ENCODE measurements around the gene KIAA1143.

The KIAA1143 gene

GRCh38 chr3:44771424-44772098 lies 10.1 kb upstream of the KIAA1143 start:
- Histone ChIP-seq H3K27me3 (ENCODE audit: low read length) (no peaks in the 10 kb centered on the region), H4K20me1 (ENCODE audit: low read depth, low read length) (no peaks in the 10 kb centered on the region), H3K27ac (ENCODE audit: low read depth, low read length) (no peak overlapping the region), H3F3A (ENCODE audit: insufficient read depth) (no peaks in the 10 kb centered on the region), H3K9me2 (replicated peaks; ENCODE audit: insufficient read depth, low read length) (no peaks in the 10 kb centered on the region), H3K9me3 (ENCODE audit: insufficient read depth, low read length) (peaks cover 27% of the 10 kb centered on the region), H3K4me2 (ENCODE audit: low read depth, low read length, poor library complexity, severe bottlenecking) (no peak overlapping the region), H3K9ac (ENCODE audit: low read length) (no peak overlapping the region), H3K4me3 (ENCODE audit: insufficient read depth, low read length, poor library complexity, severe bottlenecking) (no peak overlapping the region), H3K79me2 (ENCODE audit: insufficient read depth, low read length) (peaks cover 75% of the 10 kb centered on the region), H2AFZ (ENCODE audit: low read depth, low read length, severe bottlenecking) (no peak overlapping the region), H3K36me3 (ENCODE audit: low read length) (peaks cover 57% of the 10 kb centered on the region)
- no peak for TF ChIP-seq CTCF (IDR thresholded peaks at IDR 0.05; ENCODE audit: insufficient read depth, low read length, poor library complexity, severe bottlenecking)
- no peak for TF ChIP-seq EZH2phosphoT487 (conservative IDR thresholded peaks at IDR 0.05; ENCODE audit: low read length)

GRCh38 chr3:44764248-44764647 lies 2.8 kb upstream of the KIAA1143 start:
- peak overlapping the region; percentile 13 for H3K4me2 ChIP-seq (ENCODE audit: low read depth, low read length, poor library complexity, severe bottlenecking)
- no peaks in the 10 kb centered on the region for H4K20me1 ChIP-seq (ENCODE audit: low read depth, low read length)
- H2AFZ ChIP-seq (ENCODE audit: low read depth, low read length, severe bottlenecking) = no peak overlapping the region
- no peaks in the 10 kb centered on the region for H3K27me3 ChIP-seq (ENCODE audit: low read length)
- no peaks in the 10 kb centered on the region for H3K9me3 ChIP-seq (ENCODE audit: insufficient read depth, low read length)
- no peaks in the 10 kb centered on the region for H3F3A ChIP-seq (ENCODE audit: insufficient read depth)
- no peak overlapping the region for H3K27ac ChIP-seq (ENCODE audit: low read depth, low read length)
- H3K79me2 ChIP-seq (ENCODE audit: insufficient read depth, low read length) = peaks cover 89% of the 10 kb centered on the region
- H3K9me2 ChIP-seq (replicated peaks; ENCODE audit: insufficient read depth, low read length) = no peaks in the 10 kb centered on the region
- H3K36me3 ChIP-seq (ENCODE audit: low read length) = peaks cover 44% of the 10 kb centered on the region
- H3K9ac ChIP-seq (ENCODE audit: low read length) = no peak overlapping the region
- no peak for TF ChIP-seq EZH2phosphoT487 (conservative IDR thresholded peaks at IDR 0.05; ENCODE audit: low read length)
- no peak for TF ChIP-seq CTCF (IDR thresholded peaks at IDR 0.05; ENCODE audit: insufficient read depth, low read length, poor library complexity, severe bottlenecking)
- no peak overlapping the region for H3K4me3 ChIP-seq (ENCODE audit: insufficient read depth, low read length, poor library complexity, severe bottlenecking)

GRCh38 chr3:44762690-44763089 lies 1.3 kb upstream of the KIAA1143 start:
- no peaks in the 10 kb centered on the region for H3K27me3 ChIP-seq (ENCODE audit: low read length)
- no peaks in the 10 kb centered on the region for H3F3A ChIP-seq (ENCODE audit: insufficient read depth)
- peaks cover 43% of the 10 kb centered on the region for H3K36me3 ChIP-seq (ENCODE audit: low read length)
- H3K9me2 ChIP-seq (replicated peaks; ENCODE audit: insufficient read depth, low read length) = no peaks in the 10 kb centered on the region
- H3K27ac ChIP-seq (ENCODE audit: low read depth, low read length) = peak overlapping the region; percentile 56; the same call in 1 of the 2 replicates
- no peaks in the 10 kb centered on the region for H4K20me1 ChIP-seq (ENCODE audit: low read depth, low read length)
- peak overlapping the region; percentile 23 for H2AFZ ChIP-seq (ENCODE audit: low read depth, low read length, severe bottlenecking)
- H3K9me3 ChIP-seq (ENCODE audit: insufficient read depth, low read length) = no peaks in the 10 kb centered on the region
- H3K4me2 ChIP-seq (ENCODE audit: low read depth, low read length, poor library complexity, severe bottlenecking) = peak overlapping the region; percentile 75
- H3K9ac ChIP-seq (ENCODE audit: low read length) = peak overlapping the region; percentile 80
- TF ChIP-seq EZH2phosphoT487 (conservative IDR thresholded peaks at IDR 0.05; ENCODE audit: low read length) = no peak
- no peak for TF ChIP-seq CTCF (IDR thresholded peaks at IDR 0.05; ENCODE audit: insufficient read depth, low read length, poor library complexity, severe bottlenecking)
- peaks cover 87% of the 10 kb centered on the region for H3K79me2 ChIP-seq (ENCODE audit: insufficient read depth, low read length)
- H3K4me3 ChIP-seq (ENCODE audit: insufficient read depth, low read length, poor library complexity, severe bottlenecking) = peak overlapping the region; percentile 86
